Activated CD4-positive, alpha-beta T cell treated with anti-CD3 and anti-CD28 coated beads, Interleukin-2, amount 50 U/mL, for 4 hours (primary cell): ENCODE results near the gene CDK2AP2.

Experiments
- DNase-seq, 2 experiments: peaks; one replicate each; pipeline ENCODE4 v3.0.0-alpha.2; 2020

Gene CDK2AP2

DNA sequence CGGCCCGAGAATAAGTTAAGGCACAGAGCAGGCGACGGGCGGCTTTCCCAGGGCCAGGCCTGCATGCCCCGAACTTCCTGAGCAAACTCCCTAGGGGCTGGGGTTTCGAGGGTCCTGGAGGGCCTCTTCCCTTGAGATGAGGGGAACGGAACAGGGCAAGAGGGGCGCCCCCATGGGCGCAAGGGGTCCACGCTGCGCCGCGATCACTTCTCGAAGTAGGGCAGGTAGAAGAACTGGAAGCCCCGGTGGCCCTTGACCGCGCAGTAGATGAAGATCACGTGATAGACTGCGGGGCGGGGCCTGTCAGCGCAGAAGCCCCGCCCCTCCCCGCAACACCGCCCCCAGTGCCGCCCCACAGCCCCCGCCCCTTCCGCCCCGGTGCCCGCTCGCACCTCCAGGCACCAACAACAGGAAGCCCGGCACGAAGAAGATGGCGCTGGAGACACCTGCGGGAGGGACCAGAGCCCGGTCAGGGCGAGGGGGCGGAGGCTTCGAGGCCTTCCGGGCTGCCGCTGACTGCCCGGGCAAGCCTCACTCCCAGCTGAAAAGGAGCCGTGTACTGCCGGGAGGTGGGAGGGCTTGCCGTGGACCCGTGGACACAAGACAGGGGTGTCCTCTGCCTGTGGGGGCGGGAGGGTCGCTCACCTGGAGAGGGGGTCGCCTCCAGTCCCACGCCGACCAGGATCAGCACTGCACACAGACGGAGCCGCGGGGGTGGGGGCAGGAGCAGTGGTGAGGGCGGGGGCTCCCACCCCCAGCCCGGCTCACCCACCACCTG, 43.4 kb downstream of the CDK2AP2 start:
- peak; percentile 85 to 89 for DNase-seq

DNA sequence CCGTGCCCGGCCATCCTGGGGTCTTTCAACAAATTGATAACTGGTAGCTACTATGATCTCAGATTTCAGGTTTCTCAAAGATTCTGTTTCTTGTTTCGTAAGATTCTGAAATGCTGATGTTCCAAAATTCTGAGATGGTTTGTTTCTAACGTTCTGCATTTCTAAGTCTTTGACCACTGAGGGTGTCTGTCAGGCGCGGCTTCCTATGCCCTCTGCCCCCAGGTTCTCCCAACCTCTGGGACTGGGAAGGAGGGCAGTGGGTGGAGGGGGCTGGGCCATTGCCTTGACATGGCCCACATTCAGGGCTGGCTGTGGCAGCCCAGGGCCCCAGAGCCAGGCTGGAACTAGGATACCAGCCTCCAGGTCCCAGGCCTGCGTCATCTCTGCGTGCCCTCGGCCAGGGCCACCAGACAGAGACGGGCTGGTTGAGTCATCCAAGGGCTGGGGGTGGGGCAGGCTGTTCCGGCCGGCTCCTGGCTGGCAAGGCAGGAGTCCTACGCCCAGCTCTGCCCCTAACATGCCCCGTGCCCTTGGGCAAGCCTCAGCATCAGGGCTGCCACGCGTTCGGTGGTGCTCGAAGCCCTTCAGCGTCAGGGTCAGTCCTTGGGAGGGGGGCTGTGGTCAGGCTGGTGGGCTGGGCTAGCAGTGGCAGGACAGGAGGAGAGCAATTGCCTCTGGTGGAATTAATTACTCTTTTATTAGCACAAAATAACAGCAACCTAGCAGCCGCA, 44.1 kb downstream of the CDK2AP2 start:
- DNase-seq = no peak

DNA sequence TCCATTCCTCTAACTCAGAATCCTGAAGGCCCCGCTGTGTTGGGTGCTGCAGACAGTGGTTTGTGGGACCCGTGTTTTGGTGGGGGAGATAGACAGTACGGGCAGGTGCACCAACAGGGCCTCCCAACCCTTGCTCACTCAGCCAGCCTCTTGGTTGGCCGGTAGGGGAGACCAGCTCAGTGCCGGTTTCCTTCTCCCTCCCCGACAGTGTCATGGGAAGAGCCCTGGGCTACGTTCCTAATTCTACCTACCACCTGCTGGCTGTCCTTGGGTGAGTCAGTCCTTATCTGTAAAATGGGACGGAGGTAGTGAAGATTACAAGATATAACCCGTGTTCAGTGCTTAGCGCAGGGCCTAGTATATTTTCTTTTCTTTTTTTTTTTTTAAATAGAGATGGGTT, 44.8 kb downstream of the CDK2AP2 start:
- DNase-seq = no peak

DNA sequence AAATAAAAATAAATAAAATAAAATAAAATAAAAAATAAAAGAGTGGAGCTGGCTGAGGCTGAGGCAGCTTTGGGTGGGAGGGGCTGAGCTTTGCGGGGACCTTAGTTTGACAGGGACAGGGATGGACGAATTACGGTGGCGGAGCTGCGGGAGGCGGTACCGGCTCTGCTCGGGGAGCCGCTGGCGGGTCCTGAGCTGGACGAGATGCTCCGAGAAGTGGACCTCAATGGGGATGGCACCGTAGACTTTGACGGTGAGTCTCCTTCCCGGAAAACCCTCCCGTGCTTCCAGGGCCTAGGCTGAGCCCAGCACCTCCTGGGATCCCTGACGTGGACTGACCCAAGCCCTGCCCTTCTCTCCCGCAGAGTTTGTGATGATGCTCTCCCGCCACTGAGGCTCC, 49.7 kb downstream of the CDK2AP2 start:
- no peak for DNase-seq

DNA sequence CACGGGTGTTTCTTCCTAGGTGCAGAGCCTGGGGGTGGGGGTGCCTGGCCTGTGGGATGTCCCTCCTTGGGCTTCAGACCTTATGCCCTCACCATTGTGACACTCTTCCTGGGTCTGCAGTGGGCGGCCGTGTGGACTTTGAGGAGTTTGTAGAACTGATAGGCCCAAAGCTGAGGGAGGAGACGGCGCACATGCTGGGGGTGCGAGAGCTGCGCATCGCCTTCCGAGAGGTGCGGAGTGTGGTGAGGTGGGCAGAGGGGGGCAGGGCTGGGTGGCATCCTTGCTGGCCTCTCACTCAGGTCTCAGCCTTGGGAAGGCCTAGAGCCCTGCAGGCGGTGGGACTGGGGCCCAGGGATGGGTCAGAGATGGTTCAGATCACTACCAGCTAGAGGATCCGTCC, 50.5 kb downstream of the CDK2AP2 start:
- no peak for DNase-seq
